ENCODE results near the gene COX18.

DNA sequence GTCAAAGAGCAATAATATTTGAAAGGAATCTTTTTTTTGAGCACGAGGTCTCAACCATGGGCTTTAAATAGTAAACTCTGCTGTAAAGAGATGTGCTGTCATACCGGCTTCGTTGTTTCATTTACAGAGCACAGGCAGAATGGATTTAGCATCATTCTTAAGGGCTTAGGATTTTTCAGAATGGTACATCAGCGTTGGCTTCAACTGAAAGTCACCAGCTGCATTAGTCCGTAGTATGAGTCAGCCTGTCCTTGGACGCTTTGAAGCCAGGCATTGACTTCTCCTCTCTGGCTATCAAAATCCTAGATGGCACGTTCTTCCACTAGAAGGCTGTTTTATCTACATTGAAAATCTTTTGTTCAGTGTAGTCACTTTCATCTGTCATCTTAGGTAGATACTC, 23.6 kb downstream of the COX18 start:
- TF ChIP-seq EZH2 (IDR thresholded peaks at IDR 0.05; ENCODE audit: borderline replicate concordance, low read length), result no peak
- no peak for TF ChIP-seq CTCF (IDR thresholded peaks at IDR 0.05; ENCODE audit: low read length)

Measured in OCI-LY1 (cell line).